ENCODE measurements around the gene OXTR. TPM values are rescaled to one million over a fixed set of nuclear protein-coding genes. Genes with fewer than 3 reads are reported as not detected.
A peak's percentile ranks its signal among the peaks of the same experiment; 100 is the strongest.

OXTR gene
- total and polyA plus RNA-seq, 3 donors from 2014 or later: 0.58 to 4.2 (median 1.8) TPM

- H3K27me3 ChIP-seq: no peaks in the 10 kb centered on the region
- peaks cover 6% of the 10 kb centered on the region for H3K4me1 ChIP-seq
- H3K4me3 ChIP-seq: no peak overlapping the region
- intact Hi-C loops (cut with DNase I; ENCODE audit: low total_unique reads): no loop called here
- H3K9me3 ChIP-seq: no peaks in the 10 kb centered on the region
- DNase-seq: no peak
- no peak for TF ChIP-seq POLR2A (IDR thresholded peaks at IDR 0.05)
- no peak for TF ChIP-seq CTCF (IDR thresholded peaks at IDR 0.05)
- H3K36me3 ChIP-seq (ENCODE audit: low read depth, missing control alignments): no peaks in the 10 kb centered on the region
- H3K27ac ChIP-seq: no peak overlapping the region
- WGBS, 2 donors: 90 to 96% methylated on average over 3 of the region's 3 CpGs
These were observed 25.5 kb downstream of the OXTR start for GRCh38 chr3:8743911-8744310.

GRCh38 chr3:8743021-8743601 is 26.3 kb downstream of the OXTR start:
- DNase-seq: no peak
- Histone ChIP-seq H3K27ac (no peak overlapping the region), H3K9me3 (no peaks in the 10 kb centered on the region), H3K27me3 (no peaks in the 10 kb centered on the region), H3K4me1 (peaks cover 6% of the 10 kb centered on the region), H3K36me3 (ENCODE audit: low read depth, missing control alignments) (no peaks in the 10 kb centered on the region), H3K4me3 (no peak overlapping the region)
- TF ChIP-seq CTCF (IDR thresholded peaks at IDR 0.05) (no peak), POLR2A (IDR thresholded peaks at IDR 0.05) (no peak)
- intact Hi-C loops (cut with DNase I; ENCODE audit: low total_unique reads): no loop called here
- WGBS, 2 donors: 88% methylated on average over 6 of the region's 6 CpGs

- TF ChIP-seq CTCF (IDR thresholded peaks at IDR 0.05): no peak
- TF ChIP-seq POLR2A (IDR thresholded peaks at IDR 0.05): no peak
- no peaks in the 10 kb centered on the region for H3K36me3 ChIP-seq (ENCODE audit: low read depth, missing control alignments)
- DNase-seq: peak; percentile 43
- no peak overlapping the region for H3K4me3 ChIP-seq
- intact Hi-C loops (cut with DNase I; ENCODE audit: low total_unique reads): no loop called here
- H3K4me1 ChIP-seq: peaks cover 6% of the 10 kb centered on the region
- no peaks in the 10 kb centered on the region for H3K9me3 ChIP-seq
- WGBS, 2 donors: 22 to 39% methylated on average over 13 of the region's 13 CpGs
- no peak overlapping the region for H3K27ac ChIP-seq
- no peaks in the 10 kb centered on the region for H3K27me3 ChIP-seq
These were observed 27.7 kb downstream of the OXTR start for GRCh38 chr3:8741581-8742261.

GRCh38 chr3:8739757-8740504 is 29.5 kb downstream of the OXTR start:
- intact Hi-C loops (cut with DNase I; ENCODE audit: low total_unique reads): no loop called here
- Histone ChIP-seq H3K36me3 (ENCODE audit: low read depth, missing control alignments) (no peaks in the 10 kb centered on the region), H3K9me3 (no peaks in the 10 kb centered on the region), H3K4me1 (peaks cover 6% of the 10 kb centered on the region), H3K27ac (no peak overlapping the region), H3K27me3 (no peaks in the 10 kb centered on the region), H3K4me3 (no peak overlapping the region)
- no peak for DNase-seq
- WGBS, 2 donors: 92 to 96% methylated on average over 3 to 5 of the region's 5 CpGs
- TF ChIP-seq POLR2A (IDR thresholded peaks at IDR 0.05): no peak
- no peak for TF ChIP-seq CTCF (IDR thresholded peaks at IDR 0.05)

All from testis (tissue), 3 donors.